ENCODE results near the gene NF2. TPM values are rescaled to one million over a fixed set of nuclear protein-coding genes. Genes with fewer than 3 reads are reported as not detected.
"Not testable (repeated sequence)": the region's sequence is repeated elsewhere in the genome, so short reads cannot be mapped to it uniquely, and the experiment has no call there.

The NF2 gene
- total RNA-seq, 1 experiment from 2014 or later = 199 TPM

DNA sequence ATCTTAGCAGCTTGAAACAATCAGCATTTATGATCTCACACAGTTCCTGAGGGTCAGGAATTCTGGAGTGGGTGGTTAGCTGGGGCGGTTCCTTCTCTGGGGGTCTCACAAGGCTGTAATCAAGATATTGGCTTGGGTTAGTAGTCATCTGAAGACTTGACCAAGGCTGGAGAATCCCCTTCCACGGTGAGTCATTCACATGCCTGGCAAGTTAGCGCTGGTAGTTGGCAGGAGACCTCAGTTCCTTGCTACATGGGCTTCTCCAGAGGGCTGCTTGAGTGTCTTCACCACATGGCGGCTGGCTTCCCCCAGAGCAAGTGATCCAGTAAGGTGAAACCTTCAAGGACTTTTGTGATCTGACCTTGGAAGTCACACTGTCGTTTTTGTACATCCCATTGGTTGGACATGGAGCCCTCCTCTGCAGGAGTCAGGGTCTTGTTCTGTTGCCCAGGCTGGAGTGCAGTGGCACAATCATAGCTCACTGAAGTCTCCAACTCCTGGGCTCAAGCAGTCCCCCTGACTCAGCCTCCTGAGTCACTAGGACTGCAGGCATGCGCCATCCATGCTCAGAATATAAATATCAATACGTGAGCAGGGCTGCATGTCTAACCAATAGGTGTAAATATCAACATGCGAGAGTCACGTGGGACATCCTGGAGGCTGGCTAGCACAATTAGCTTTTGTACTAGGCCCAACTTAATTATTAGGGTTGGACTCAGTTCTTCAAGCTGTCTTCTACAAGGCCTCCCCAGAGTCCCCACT lies 15.3 kb upstream of the NF2 start:
- DNase-seq (ENCODE audit: low read depth) = peak; percentile 42
- in situ Hi-C loops (cut with HindIII; ENCODE audit: low pct_unique_long_range_greater_than_20kb, low sequenced_read_pairs) = no loop called here

GRCh38 chr22:29593923-29594322 lies 9.5 kb upstream of the NF2 start:
- in situ Hi-C loops (cut with HindIII; ENCODE audit: low pct_unique_long_range_greater_than_20kb, low sequenced_read_pairs) = no loop called here
- no peak for DNase-seq (ENCODE audit: low read depth)

DNA sequence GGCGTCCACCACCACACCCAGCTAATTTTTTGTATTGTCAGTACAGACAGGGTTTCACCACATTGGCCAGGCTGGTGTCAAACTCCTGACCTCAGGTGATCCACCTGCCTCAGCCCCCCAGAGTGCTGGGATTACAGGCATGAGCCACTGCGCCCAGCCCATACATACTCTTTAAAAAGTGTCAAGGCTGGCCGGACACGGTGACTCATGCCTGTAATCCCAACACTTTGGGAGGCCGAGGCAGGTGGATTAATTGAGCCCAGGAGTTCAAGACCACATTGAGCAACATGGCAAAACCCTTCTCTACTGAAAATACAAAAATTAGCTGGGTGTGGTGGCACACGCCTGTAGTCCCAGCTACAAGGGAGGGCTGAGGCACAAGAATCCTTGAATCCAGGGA lies 9.0 kb upstream of the NF2 start:
- in situ Hi-C loops (cut with HindIII; ENCODE audit: low pct_unique_long_range_greater_than_20kb, low sequenced_read_pairs); DNase-seq (ENCODE audit: low read depth): not testable (repeated sequence)

DNA sequence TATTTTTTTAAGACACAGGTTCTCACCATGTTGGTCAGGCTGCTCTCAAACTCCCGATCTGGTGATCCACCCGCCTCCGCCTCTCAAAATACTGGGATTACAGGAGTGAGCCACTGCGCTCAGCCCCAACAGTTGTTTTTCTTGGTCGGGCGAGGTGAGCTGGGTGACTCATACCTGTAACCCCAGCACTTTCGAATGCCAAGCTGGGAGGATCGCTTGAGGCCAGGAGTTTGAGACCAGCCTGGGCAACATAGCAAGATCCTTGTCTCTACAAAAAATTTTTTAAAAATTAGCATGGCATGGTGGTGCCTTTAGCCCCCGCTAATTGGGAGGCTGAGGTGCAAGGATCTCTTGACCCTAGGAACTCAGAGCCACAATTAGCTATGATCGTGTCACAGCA lies 7.0 kb upstream of the NF2 start:
- DNase-seq (ENCODE audit: low read depth) = no peak
- in situ Hi-C loops (cut with HindIII; ENCODE audit: low pct_unique_long_range_greater_than_20kb, low sequenced_read_pairs) = no loop called here

GRCh38 chr22:29597871-29598683 lies 5.4 kb upstream of the NF2 start:
- in situ Hi-C loops (cut with HindIII; ENCODE audit: low pct_unique_long_range_greater_than_20kb, low sequenced_read_pairs); DNase-seq (ENCODE audit: low read depth): not testable (repeated sequence)

- DNase-seq (ENCODE audit: low read depth) = no peak
- in situ Hi-C loops (cut with HindIII; ENCODE audit: low pct_unique_long_range_greater_than_20kb, low sequenced_read_pairs) = no loop called here
Observed at GRCh38 chr22:29598684-29599020, 4.8 kb upstream of the NF2 start.

DNA sequence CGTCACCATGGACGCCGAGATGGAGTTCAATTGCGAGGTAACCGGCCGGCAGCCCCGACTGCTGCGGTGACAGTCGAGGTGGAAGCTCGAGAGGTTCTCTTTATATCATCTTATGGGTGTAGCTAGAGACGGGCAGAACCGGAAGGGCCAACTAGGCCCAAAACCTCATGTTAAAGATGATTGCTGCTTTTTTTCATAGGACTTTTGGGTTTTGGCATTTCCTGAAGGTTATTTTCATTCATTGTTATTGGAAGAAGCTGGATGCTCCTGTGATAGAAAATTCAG lies 585 bp downstream of the NF2 start:
- in situ Hi-C loops (cut with HindIII; ENCODE audit: low pct_unique_long_range_greater_than_20kb, low sequenced_read_pairs) = no loop called here
- no peak for DNase-seq (ENCODE audit: low read depth)

- in situ Hi-C loops (cut with HindIII; ENCODE audit: low pct_unique_long_range_greater_than_20kb, low sequenced_read_pairs) = no loop called here
- DNase-seq (ENCODE audit: low read depth) = no peak
Observed at GRCh38 chr22:29605527-29605850, 2.1 kb downstream of the NF2 start.

GRCh38 chr22:29606320-29606719 lies 2.9 kb downstream of the NF2 start:
- DNase-seq (ENCODE audit: low read depth) = no peak
- in situ Hi-C loops (cut with HindIII; ENCODE audit: low pct_unique_long_range_greater_than_20kb, low sequenced_read_pairs) = no loop called here

DNA sequence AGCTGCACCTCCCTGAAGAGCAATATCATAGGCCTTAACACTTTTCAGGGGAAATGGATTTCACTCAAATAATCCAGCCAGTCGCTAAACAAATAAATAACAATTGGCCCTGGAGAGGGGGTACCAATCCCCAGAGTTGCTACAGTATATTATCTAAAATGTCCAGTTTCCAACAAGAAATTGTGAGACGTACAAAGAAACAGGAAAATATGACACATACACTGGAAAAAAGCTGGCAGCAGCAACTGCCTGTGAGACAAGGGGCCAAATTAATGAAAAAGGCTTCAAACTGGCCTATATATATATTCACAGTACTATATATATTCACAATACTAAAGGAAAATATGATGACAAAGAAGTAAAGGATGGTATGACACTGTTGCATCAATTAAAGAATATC lies 4.0 kb downstream of the NF2 start:
- DNase-seq (ENCODE audit: low read depth) = no peak
- in situ Hi-C loops (cut with HindIII; ENCODE audit: low pct_unique_long_range_greater_than_20kb, low sequenced_read_pairs) = no loop called here

DNA sequence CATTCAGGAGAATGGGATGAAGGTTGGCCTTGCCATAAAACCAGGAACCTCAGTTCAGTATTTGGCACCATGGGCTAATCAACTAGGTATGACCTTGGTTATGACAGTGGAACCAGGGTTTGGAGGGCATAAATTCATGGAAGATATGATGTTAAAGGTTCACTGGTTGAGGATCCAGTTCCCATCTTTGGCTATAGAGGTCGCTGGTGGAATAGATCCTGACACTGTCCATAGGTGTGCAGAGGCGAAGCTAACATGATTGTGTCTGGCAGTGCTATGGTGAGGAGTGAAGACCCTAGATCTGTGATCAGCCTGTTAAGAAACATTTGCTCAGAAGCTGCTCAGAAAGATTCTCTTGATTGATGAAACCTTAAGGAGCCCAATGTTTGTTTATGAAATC lies 5.7 kb downstream of the NF2 start:
- in situ Hi-C loops (cut with HindIII; ENCODE audit: low pct_unique_long_range_greater_than_20kb, low sequenced_read_pairs) = no loop called here
- DNase-seq (ENCODE audit: low read depth) = no peak

DNA sequence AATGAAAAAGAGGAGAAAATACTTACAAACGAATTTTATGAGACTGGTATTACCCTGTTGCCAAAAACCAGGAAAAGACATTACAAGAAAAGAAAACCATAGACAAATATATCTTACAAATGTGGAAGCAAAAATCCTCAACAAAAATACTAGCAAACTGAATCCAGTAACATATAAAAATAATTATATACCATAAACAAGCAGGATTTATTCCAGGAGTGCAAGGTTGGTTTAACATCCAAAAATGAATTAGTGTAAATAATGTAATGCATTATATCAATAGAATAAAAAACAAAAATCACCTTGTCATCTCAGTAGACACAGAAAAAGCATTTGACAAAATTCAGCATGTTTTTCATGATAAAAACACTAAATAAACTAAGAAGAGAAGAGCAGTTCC lies 7.3 kb downstream of the NF2 start:
- in situ Hi-C loops (cut with HindIII; ENCODE audit: low pct_unique_long_range_greater_than_20kb, low sequenced_read_pairs) = no loop called here
- no peak for DNase-seq (ENCODE audit: low read depth)

DNA sequence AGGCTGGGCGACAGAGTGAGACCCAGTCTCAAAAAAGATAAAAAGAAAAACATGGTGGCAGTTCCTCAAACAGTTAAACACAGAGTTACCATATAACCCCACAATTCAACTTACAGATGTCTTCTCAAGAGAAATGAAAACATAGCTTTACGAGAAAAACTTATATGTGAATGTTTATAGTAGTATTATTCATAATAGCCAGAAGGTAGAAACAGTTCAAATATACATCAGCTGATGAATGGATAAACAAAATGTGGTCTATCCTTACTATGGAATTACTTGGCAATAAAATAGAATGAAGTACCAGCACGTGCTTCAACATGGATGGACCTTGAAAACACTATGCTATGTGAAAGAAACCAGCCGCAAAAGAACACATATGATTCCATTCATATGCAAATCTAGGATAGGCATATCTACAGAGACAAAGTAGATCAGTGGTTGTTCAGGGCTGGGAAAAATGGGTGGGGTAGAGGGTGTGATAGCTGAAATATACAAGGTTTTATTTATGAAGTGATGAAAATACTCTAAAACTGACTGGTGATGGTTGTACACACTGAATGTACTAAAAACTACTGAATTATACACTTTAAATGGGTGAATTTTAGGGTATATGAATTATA lies 12.4 kb downstream of the NF2 start:
- in situ Hi-C loops (cut with HindIII; ENCODE audit: low pct_unique_long_range_greater_than_20kb, low sequenced_read_pairs) = no loop called here
- DNase-seq (ENCODE audit: low read depth) = no peak

DNA sequence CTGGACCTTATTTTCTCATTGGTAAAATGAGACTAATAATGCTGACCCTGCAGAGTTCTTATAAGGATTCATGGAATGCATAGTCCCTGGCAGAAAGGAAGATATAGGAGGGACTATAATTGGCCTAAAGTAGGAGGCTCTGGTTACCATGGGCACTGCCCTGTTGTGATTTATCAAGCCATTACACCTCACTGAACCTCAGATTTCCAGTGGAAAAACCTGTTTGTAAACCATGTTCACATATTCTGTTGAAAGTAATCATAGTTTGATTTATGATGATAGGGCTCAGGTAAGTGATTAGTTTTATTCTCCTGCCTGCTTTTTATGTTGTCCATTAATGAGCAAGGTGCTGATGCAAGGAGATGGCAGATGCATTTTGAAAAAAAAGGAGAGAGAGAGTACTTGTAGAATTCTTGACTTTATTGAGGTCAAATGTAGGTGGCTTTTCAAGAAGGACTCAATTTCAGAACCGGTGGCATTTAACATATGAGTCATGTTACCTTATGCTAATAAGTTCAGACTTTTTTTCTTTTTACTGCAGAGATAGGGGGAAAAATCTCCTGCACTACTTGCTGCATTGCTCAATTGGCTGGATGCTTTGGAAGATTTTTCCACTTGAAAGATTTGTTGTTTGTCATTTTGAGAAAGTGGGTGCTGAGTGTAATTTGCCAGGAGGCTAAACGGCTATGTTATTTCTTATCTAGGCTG lies 14.6 kb downstream of the NF2 start:
- in situ Hi-C loops (cut with HindIII; ENCODE audit: low pct_unique_long_range_greater_than_20kb, low sequenced_read_pairs) = no loop called here

GRCh38 chr22:29621761-29622526 lies 18.5 kb downstream of the NF2 start:
- in situ Hi-C loops (cut with HindIII; ENCODE audit: low pct_unique_long_range_greater_than_20kb, low sequenced_read_pairs) = no loop called here
- DNase-seq (ENCODE audit: low read depth) = peak; percentile 96

More for the DNA sequence above, 14.6 kb downstream of the NF2 start:
- peak; percentile 97 for DNase-seq (ENCODE audit: low read depth)

DNA sequence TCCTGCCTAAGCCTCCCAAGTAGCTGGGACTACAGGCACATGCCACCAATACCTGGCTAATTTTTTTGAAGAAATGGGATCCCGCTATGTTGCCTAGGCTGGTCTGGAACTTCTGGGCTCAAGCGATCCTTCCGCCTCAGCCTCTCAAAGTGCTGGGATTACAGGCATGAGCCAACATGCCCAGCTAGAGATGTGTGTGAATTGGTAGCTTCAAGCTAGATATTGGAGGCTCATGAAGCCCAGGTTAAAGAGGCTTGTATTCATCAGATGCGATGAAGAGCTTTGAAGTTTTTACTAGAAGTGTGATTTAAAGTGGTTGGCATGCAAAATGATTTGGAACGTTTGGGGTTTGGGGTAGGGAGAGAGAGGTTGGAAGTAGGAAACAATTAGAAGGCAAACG lies 19.6 kb downstream of the NF2 start:
- in situ Hi-C loops (cut with HindIII; ENCODE audit: low pct_unique_long_range_greater_than_20kb, low sequenced_read_pairs) = no loop called here
- no peak for DNase-seq (ENCODE audit: low read depth)

- no peak for DNase-seq (ENCODE audit: low read depth)
- in situ Hi-C loops (cut with HindIII; ENCODE audit: low pct_unique_long_range_greater_than_20kb, low sequenced_read_pairs) = no loop called here
Observed at GRCh38 chr22:29623553-29624169, 20.2 kb downstream of the NF2 start.

Measured in Caki2 (cell line).